GM18505 (cell line): ENCODE results near the gene BANP.
"Not testable (repeated sequence)": the region's sequence is repeated elsewhere in the genome, so short reads cannot be mapped to it uniquely, and the experiment has no call there.

ENCODE experiments used
- ATAC-seq: cut with Tn5 transposase; IDR thresholded peaks from one replicate; pipeline ENCODE4 v1.9.1; 2021; ENCODE audit not compliant: unreplicated experiment
- POLR2A ChIP-seq: IDR thresholded peaks from 4 replicates; pipeline ENCODE4 v1.6.1; 2011; ENCODE audit warnings: borderline replicate concordance; ENCODE audit not compliant: insufficient read depth, insufficient read length; ENCODE audit errors: extremely low read depth

Gene BANP

GRCh38 chr16:87995644-87996043 lies 44.4 kb downstream of the BANP start:
- no peak for TF ChIP-seq POLR2A
- ATAC-seq: no peak

GRCh38 chr16:87996962-87997880 lies 46.0 kb downstream of the BANP start:
- ATAC-seq: no peak
- no peak for TF ChIP-seq POLR2A

GRCh38 chr16:87998184-87998793 lies 47.1 kb downstream of the BANP start:
- not testable (repeated sequence) for ATAC-seq

- not testable (repeated sequence) for ATAC-seq
Measured at GRCh38 chr16:87998992-87999391, 47.8 kb downstream of the BANP start.

GRCh38 chr16:88002211-88002610 lies 51.0 kb downstream of the BANP start:
- ATAC-seq: no peak
- no peak for TF ChIP-seq POLR2A

GRCh38 chr16:88002749-88003148 lies 51.5 kb downstream of the BANP start:
- ATAC-seq: no peak
- no peak for TF ChIP-seq POLR2A

- no peak for ATAC-seq
Measured at GRCh38 chr16:88003316-88003715, 52.1 kb downstream of the BANP start.

GRCh38 chr16:88003736-88004135 lies 52.5 kb downstream of the BANP start:
- TF ChIP-seq POLR2A: no peak
- no peak for ATAC-seq

More at GRCh38 chr16:88003316-88003715, 52.1 kb downstream of the BANP start:
- TF ChIP-seq POLR2A: no peak

GRCh38 chr16:88004391-88004790 lies 53.2 kb downstream of the BANP start:
- TF ChIP-seq POLR2A: no peak

GRCh38 chr16:88005181-88005581 lies 53.9 kb downstream of the BANP start:
- no peak for ATAC-seq
- TF ChIP-seq POLR2A: no peak

More at GRCh38 chr16:88004391-88004790, 53.2 kb downstream of the BANP start:
- no peak for ATAC-seq

- no peak for TF ChIP-seq POLR2A
- no peak for ATAC-seq
Measured at GRCh38 chr16:88005968-88006367, 54.7 kb downstream of the BANP start.

- ATAC-seq: no peak
- no peak for TF ChIP-seq POLR2A
Measured at GRCh38 chr16:88007321-88007731, 56.1 kb downstream of the BANP start.

- no peak for ATAC-seq
Measured at GRCh38 chr16:88008840-88009239, 57.6 kb downstream of the BANP start.

GRCh38 chr16:88009563-88010342 lies 58.5 kb downstream of the BANP start:
- no peak for TF ChIP-seq POLR2A
- ATAC-seq: no peak

More at GRCh38 chr16:88008840-88009239, 57.6 kb downstream of the BANP start:
- TF ChIP-seq POLR2A: no peak

- no peak for TF ChIP-seq POLR2A
Measured at GRCh38 chr16:88010343-88010967, 59.2 kb downstream of the BANP start.

More at GRCh38 chr16:88010343-88010967, 59.2 kb downstream of the BANP start:
- ATAC-seq: no peak
